ENCODE results near the gene SEC22A.
A peak's percentile ranks its signal among the peaks of the same experiment; 100 is the strongest.

Gene SEC22A, protein sequence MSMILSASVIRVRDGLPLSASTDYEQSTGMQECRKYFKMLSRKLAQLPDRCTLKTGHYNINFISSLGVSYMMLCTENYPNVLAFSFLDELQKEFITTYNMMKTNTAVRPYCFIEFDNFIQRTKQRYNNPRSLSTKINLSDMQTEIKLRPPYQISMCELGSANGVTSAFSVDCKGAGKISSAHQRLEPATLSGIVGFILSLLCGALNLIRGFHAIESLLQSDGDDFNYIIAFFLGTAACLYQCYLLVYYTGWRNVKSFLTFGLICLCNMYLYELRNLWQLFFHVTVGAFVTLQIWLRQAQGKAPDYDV

DNA sequence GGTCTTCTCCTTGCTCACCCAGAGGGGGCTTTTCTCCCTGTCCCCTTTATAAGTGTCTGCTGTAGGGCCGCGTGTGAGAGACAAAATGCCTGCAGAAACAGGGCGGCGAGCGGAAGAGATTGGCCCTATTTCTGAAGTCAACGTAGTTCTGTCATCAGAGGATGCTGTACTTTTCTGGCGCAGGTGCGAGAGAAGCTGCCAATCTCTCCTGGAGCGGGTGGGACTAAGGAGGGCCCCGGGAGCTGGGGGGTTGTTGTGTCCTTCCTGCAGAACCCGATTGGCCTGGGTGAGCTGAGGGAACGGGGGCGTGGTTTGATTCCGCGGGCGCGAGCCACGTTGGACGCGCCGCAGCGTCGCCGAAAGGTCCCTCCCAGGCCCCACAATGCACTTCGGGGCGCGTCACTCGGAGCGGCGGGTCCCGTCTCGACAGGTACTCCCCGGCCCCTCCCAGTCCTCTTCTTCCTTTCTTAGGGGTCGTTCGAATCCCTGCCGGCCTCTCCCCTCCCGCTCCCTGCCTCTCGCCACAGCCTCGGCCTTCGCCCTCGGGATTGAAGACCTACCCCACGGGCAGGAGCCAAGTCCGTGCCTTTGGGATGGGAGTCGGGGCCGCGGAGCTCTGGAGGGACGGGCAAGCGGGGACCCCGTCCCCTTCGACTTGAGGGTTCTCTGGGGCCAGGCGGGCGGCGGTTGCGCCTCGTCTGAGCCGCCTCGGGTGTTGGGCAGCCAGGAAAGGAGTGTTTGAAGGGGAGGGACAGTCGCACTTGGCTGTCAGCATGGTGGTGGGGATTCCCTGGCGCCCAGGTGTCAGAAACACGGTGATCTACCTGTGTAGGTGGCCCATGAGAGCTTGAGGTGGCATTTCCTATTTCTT lies at the start of gene SEC22A:
Gene SEC22A (plus strand): TSS at position 387 of the 871 bp plus-strand sequence. CDS start 7,275 bp downstream, outside the sequence.
- TF ChIP-seq, protein P1, sequence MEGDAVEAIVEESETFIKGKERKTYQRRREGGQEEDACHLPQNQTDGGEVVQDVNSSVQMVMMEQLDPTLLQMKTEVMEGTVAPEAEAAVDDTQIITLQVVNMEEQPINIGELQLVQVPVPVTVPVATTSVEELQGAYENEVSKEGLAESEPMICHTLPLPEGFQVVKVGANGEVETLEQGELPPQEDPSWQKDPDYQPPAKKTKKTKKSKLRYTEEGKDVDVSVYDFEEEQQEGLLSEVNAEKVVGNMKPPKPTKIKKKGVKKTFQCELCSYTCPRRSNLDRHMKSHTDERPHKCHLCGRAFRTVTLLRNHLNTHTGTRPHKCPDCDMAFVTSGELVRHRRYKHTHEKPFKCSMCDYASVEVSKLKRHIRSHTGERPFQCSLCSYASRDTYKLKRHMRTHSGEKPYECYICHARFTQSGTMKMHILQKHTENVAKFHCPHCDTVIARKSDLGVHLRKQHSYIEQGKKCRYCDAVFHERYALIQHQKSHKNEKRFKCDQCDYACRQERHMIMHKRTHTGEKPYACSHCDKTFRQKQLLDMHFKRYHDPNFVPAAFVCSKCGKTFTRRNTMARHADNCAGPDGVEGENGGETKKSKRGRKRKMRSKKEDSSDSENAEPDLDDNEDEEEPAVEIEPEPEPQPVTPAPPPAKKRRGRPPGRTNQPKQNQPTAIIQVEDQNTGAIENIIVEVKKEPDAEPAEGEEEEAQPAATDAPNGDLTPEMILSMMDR (IDR thresholded peaks at IDR 0.05; ENCODE audit: low read depth, low read length, missing control alignments), result no peak
- peak within 1 kb of the TSS; percentile 98 for H3K4me3 ChIP-seq (replicated peaks; ENCODE audit: low read depth, low read length)
- peak; percentile 80 for DNase-seq (ENCODE audit: extremely low read depth, low read depth)

DNA sequence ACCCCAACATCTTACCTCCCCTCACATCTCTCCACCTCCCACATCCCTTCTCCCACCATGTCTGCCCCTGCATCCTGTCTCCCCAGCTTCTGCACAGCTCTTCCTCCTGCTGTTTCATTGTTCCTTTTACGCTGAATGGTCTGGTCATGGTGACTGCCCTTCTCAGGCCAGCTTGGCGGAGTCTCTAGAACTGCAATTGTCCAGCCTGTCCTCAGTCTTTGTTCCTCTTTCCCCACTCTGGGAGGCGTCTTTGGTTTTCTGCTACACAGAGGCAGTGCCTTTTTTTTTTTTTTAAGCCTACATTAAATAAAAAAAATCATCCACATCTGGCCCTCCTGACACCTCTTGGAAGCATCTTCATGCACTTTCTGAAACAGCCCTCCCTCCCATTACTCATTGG lies 49.1 kb upstream of the SEC22A start:
- no peak for DNase-seq (ENCODE audit: extremely low read depth, low read depth)
- TF ChIP-seq, protein P1 (IDR thresholded peaks at IDR 0.05; ENCODE audit: low read depth, low read length, missing control alignments), result no peak
- no peak overlapping the region for H3K4me3 ChIP-seq (replicated peaks; ENCODE audit: low read depth, low read length)

DNA sequence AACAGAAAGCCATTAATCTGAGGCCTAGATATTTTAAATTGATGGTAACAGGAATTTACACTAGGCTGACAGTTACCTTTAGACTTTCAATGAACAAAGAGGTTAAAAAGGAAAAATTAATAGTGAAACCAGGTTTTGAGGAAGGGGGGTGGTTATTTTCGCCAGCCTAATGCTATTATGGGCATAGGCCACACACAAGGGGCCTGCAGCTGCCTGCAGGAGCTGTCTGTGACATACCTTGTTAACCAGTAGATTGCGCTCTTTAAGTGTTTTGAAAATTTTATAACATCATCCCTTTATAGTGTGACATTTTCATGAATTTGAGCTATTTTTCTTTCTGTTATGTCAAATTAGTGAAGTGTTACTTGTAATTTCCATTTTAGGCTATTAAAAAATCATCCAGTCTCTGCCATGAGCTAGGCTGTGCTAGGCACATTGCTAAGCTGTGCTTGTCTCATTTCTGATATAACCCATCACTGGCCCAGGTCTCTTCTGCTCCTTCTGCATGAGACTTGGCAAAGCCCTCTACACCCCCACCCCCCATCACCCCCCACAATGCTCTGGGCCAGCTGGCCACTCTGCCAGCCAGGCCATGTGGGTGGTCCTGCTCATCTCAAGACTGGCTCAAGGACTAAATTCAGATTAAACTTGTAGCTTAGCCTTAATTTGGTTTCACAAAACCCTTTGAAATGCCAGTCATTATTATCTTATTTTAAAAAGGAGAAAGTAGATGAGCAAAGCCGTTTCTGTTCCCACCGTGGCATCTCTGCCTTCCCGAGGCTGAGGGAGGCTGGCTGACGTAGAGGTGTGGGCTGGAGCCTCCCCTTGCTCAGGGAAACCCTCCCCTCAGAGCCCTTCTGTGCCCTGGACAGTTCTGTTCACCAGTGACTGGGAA lies 48.4 kb upstream of the SEC22A start:
- TF ChIP-seq, protein P1 (IDR thresholded peaks at IDR 0.05; ENCODE audit: low read depth, low read length, missing control alignments), result no peak
- no peak for DNase-seq (ENCODE audit: extremely low read depth, low read depth)
- H3K4me3 ChIP-seq (replicated peaks; ENCODE audit: low read depth, low read length), result no peak overlapping the region

DNA sequence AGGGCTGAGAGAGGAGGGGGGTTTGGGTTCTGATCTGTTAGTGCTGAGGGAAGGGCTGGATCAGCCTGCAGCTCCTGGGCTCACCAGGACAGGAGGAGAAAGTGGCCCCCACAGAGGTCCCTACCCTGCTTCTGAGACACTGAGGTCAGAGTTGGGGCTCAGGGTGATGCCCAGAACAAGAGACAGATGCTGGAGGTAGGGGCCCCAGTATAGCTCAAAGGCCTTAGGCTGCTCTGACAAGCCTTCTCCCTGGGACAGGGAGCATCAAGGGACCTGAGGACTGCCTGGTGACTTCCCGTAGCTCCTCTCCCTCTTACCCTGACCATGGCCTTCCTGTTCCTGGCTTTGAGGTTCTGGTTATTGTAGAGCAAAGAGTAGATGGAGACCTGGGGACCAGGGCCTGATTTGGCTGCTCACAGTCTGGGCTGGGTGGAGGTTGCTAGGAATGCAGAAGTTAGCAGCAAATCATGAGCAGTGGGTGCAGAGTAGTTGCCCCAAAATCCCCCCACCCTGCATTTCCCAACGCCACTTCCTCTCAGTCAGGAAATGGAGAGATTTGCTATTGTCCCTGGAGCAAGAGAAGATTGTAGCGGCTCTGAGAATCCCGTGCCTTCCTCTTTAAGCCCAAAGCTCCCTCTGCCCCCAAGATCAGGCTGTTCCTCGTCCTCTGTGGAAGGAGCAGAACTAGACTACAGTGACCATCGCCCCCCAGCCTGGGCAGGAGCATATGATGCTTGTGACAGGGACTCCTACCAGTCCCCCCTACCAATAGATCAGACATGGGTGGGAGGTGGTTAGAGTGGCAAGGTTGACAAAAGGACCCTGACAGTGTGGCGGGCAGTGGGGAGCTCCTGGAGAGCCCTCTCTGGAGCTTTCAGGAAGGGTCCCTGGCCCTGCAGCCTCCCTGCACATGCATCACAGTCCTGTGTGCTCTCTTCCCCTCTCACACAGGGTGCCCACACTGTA lies 47.4 kb upstream of the SEC22A start:
- H3K4me3 ChIP-seq (replicated peaks; ENCODE audit: low read depth, low read length), result no peak overlapping the region
- TF ChIP-seq, protein P1 (IDR thresholded peaks at IDR 0.05; ENCODE audit: low read depth, low read length, missing control alignments), result no peak
- DNase-seq (ENCODE audit: extremely low read depth, low read depth), result no peak

DNA sequence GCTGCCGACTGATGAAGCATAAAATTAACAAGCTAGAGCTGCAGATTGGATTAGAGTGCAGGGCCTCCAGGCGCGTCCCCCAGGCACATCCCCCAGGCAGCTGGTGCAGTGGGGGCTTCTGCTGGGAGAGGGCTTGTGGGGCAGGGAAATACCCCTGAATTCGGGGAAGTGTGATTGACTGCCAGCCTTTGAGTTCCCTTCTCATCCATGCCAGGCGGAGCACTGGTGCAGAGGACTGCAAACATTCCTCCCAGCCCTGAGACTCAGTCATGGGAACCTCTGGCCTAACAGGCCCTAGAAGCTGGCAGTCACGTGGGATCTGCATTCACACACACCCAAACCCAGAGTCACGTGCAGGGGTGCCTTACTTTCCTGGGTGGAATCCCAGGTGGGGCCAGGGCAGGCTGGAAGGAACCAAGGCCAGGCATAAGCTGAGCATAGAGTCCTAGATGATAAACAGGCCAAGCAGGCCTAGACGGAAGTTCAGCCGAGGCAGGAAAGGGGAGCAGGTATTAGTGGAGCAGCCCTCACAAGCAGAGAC lies 46.2 kb upstream of the SEC22A start:
- TF ChIP-seq, protein P1 (IDR thresholded peaks at IDR 0.05; ENCODE audit: low read depth, low read length, missing control alignments), result no peak
- DNase-seq (ENCODE audit: extremely low read depth, low read depth), result no peak
- H3K4me3 ChIP-seq (replicated peaks; ENCODE audit: low read depth, low read length), result no peak overlapping the region
